BLaER1 treated with 17β-estradiol and CSF1 and Interleukin-3, amounts not matched to agents 10 nM and 100 nM (cell line): Measurements from ENCODE around the gene TF.
"Not testable (repeated sequence)": the region's sequence is repeated elsewhere in the genome, so short reads cannot be mapped to it uniquely, and the experiment has no call there.

Source experiments
- H3K27ac ChIP-seq, 11 experiments: shearing (Covaris generic); formaldehyde crosslinking; 2 replicates each; pipeline ENCODE4 v1.8.1; 2022
- H3K27me3 ChIP-seq, 11 experiments: shearing (Covaris generic); formaldehyde crosslinking; 2 replicates each; pipeline ENCODE4 v1.8.1; 2022
- H3K36me3 ChIP-seq, 11 experiments: shearing (Covaris generic); formaldehyde crosslinking; 2 replicates each; pipeline ENCODE4 v1.8.1; 2022
- H3K4me1 ChIP-seq, 10 experiments: shearing (Covaris generic); formaldehyde crosslinking; 2 replicates each; pipeline ENCODE4 v1.8.1; 2022
- H3K4me2 ChIP-seq, 11 experiments: shearing (Covaris generic); formaldehyde crosslinking; 2 replicates each; pipeline ENCODE4 v1.8.1; 2022
- H3K4me3 ChIP-seq, 10 experiments: shearing (Covaris generic); formaldehyde crosslinking; 2 replicates each; pipeline ENCODE4 v1.8.1; 2022
- H3K9ac ChIP-seq, 11 experiments: shearing (Covaris generic); formaldehyde crosslinking; 2 replicates each; pipeline ENCODE4 v1.8.1; 2022
- H3K9me3 ChIP-seq, 11 experiments: shearing (Covaris generic); formaldehyde crosslinking; replicated peaks in 1 of 11; 2 replicates each; pipeline ENCODE4 v1.8.1; 2022
- H4K20me1 ChIP-seq, 11 experiments: shearing (Covaris generic); formaldehyde crosslinking; 2 replicates each; pipeline ENCODE4 v1.8.1; 2022
- Cebpa-rat ChIP-seq, 11 experiments: shearing (Covaris generic); IDR thresholded peaks; 2 replicates each; pipeline ENCODE4 v1.8.1; 2022

TF gene

DNA sequence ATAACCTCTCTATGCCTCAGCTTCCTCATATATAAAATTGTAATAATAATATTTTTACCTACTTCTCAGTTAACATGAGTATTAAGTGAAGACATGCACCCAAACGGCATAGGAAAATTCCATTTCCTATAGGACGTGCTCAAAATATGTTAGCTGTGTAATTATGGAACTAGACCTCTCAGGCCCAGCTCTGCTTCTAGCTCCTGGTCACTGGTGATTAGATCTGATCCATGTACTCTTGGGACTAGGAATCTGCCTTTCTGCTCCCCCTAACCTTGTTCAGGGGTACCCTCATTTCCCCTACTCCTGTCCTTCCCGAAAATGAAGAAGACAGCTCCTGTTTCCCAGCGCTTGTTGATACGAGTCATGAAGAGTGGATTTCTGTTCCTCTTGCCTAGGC, 29.6 kb downstream of the TF start:
- no peaks in the 10 kb centered on the region for H3K27me3 ChIP-seq
- H3K9me3 ChIP-seq, result no peaks in the 10 kb centered on the region
- H3K36me3 ChIP-seq, result no peaks in the 10 kb centered on the region; a peak in 1 of 22 replicates
- no peak overlapping the region for H3K9ac ChIP-seq
- H3K4me2 ChIP-seq, result no peak overlapping the region
- no peaks in the 10 kb centered on the region for H4K20me1 ChIP-seq
- H3K4me1 ChIP-seq, result no peaks in the 10 kb centered on the region
- no peak overlapping the region for H3K4me3 ChIP-seq
- no peak overlapping the region for H3K27ac ChIP-seq
- TF ChIP-seq Cebpa-rat (IDR thresholded peaks at IDR 0.05), result no peak

DNA sequence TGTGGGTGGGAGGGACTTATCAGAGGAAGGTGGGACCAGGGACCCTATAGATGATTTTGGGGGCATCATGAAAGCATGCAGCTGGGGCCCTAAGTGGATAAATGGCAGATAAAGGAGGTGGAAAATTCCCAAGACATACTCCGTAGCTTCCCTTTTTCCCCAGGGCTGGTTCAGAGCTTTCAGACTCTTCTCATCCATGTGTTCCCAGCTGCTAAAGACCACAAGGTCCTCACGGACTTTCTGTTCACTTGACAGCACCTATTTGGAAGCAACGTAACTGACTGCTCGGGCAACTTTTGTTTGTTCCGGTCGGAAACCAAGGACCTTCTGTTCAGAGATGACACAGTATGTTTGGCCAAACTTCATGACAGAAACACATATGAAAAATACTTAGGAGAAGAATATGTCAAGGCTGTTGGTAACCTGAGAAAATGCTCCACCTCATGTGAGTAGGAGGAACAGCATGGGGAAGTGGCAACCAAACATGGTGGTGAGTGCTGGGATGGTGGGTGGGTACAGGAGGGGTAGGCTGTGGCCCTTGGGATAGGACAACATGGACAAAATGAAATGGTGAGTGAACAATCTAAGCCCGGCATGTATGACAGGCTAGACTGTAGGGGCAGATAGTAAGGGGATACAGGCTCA, 30.7 kb downstream of the TF start:
- H3K27me3 ChIP-seq, result no peaks in the 10 kb centered on the region
- H3K27ac ChIP-seq, result no peak overlapping the region
- no peaks in the 10 kb centered on the region; a peak in 1 of 22 replicates for H3K36me3 ChIP-seq
- H3K4me3 ChIP-seq, result no peak overlapping the region
- H3K4me2 ChIP-seq, result no peak overlapping the region
- no peak for TF ChIP-seq Cebpa-rat (IDR thresholded peaks at IDR 0.05)
- no peak overlapping the region for H3K9ac ChIP-seq
- H4K20me1 ChIP-seq, result no peaks in the 10 kb centered on the region
- H3K4me1 ChIP-seq, result no peaks in the 10 kb centered on the region
- H3K9me3 ChIP-seq, result no peaks in the 10 kb centered on the region

DNA sequence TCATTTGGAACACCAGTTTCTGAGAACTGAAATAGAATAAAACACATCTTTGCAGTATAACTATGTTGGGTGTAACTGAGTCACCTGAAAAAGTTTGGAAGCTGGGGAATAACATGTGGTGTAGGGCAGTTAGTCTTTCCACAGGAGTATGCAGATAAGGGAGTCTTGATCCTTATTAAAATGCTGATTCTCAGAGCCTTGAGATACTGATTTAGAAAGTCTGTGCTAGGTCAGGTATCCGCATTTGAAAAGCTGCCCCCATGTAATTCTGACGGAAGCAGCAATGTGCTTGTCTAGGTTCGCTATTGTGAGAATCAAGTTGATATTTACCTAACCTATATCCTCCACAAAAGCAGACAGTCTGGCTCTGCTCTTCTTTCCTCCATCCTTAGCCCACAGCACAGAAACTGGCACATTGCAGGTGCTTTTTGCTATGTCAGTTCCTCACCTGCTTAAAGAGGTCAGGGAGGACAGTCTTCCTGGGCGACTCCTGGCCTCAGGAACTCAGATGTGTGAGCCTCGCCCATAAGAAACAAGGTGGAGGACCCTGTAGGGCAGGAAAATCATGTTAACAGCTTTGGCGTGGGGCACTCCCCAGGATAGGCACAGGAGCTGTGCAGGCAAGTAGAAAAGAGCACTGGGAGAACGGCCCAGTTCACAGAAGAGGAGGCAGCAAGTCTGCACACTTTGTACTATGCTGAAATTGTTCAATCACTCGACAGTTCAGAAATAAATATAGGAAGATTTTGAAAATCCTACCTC, 31.8 kb downstream of the TF start:
- H3K4me1 ChIP-seq, result no peaks in the 10 kb centered on the region
- H3K36me3 ChIP-seq, result no peaks in the 10 kb centered on the region; a peak in 1 of 22 replicates
- H3K9ac ChIP-seq, result no peak overlapping the region
- no peaks in the 10 kb centered on the region for H4K20me1 ChIP-seq
- no peaks in the 10 kb centered on the region; a peak in 2 of 22 replicates for H3K9me3 ChIP-seq
- no peak overlapping the region for H3K4me3 ChIP-seq
- H3K4me2 ChIP-seq, result no peak overlapping the region
- TF ChIP-seq Cebpa-rat (IDR thresholded peaks at IDR 0.05), result no peak
- H3K27me3 ChIP-seq, result no peaks in the 10 kb centered on the region
- H3K27ac ChIP-seq, result no peak overlapping the region

DNA sequence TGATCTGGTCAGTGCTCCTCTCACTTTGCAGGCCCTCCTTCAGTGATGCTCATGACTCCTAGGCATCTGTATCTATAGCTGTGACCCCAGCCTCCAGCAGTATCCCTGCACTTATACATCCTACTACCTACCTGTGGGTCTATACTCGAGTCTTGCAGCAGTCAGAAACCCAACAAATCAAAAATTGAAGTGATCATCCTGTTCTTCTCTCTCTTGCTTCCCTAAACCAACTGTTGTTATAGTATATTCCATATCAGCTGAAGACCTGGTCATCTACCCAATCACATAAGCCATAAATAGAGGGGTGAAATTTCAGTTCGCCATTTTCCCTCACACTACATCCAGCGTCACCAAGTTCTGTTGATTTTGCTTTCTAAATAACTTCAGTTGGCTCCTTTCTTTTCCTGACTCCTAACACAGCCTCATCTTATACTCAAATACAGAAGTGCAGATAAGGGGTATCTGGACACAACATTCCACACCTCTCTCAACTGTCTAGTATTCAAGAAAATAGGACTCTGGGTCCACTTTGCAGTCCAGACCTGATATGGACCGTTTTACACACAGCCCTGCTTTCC, 33.5 kb downstream of the TF start:
- Histone ChIP-seq H3K27ac (no peak overlapping the region), H3K4me2 (no peak overlapping the region)

DNA sequence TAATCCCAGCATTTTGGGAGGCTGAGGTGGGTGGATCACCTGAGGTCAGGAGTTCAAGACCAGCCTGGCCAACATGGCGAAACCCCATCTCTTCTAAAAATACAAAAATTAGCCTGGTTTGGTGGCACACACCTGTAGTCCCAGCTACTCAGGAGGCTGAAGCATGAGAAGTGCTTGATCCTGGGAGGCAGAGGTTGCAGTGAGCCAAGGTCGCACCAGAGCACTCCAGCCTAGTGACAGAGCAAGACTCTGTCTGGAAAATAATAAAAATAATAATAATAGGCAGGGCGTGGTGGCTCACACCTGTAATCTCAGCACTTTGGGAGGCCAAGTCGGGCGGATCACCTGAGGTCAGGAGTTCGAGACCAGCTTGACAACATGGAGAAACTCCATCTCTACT, 34.6 kb downstream of the TF start:
- not testable (repeated sequence) for H3K4me2 ChIP-seq, H3K27ac ChIP-seq, H3K4me1 ChIP-seq, H3K36me3 ChIP-seq, H3K4me3 ChIP-seq, H3K27me3 ChIP-seq, H3K9ac ChIP-seq, H4K20me1 ChIP-seq
- peaks cover 7 to 14% (median 13%) of the 10 kb centered on the region in 11 experiments; a peak in 21 of 22 replicates for H3K9me3 ChIP-seq

More for the DNA sequence above, 33.5 kb downstream of the TF start:
- Histone ChIP-seq H3K27me3 (no peaks in the 10 kb centered on the region), H3K9me3 (peaks cover 7 to 13% (median 13%) of the 10 kb centered on the region in 11 experiments; a peak in 21 of 22 replicates), H3K4me3 (no peak overlapping the region), H3K36me3 (no peaks in the 10 kb centered on the region; a peak in 1 of 22 replicates), H3K4me1 (no peaks in the 10 kb centered on the region), H4K20me1 (no peaks in the 10 kb centered on the region), H3K9ac (no peak overlapping the region)
- no peak for TF ChIP-seq Cebpa-rat (IDR thresholded peaks at IDR 0.05)

DNA sequence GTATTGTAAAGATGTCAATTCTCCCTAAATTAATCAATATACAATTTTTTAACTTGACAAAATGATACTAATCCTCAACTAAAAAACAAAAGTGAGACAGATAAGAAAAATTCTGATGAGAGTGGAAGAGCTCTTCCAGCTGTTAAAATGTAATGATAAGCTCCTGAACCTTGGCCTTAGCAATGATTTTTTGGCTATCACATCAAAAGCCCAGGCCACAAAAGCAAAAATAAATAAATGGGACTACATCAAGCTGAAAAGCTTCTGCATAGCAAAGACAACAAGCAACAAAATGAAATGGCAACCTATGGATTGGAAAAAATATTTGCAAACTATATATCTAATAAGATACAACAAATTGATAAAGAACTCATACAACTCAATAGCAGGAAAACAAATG, 35.4 kb downstream of the TF start:
- Histone ChIP-seq H3K27ac (no peak overlapping the region), H3K36me3 (no peaks in the 10 kb centered on the region), H3K4me2 (no peak overlapping the region), H4K20me1 (no peaks in the 10 kb centered on the region), H3K9me3 (peaks cover 7 to 14% (median 13%) of the 10 kb centered on the region in 11 experiments; a peak in 21 of 22 replicates), H3K4me1 (no peaks in the 10 kb centered on the region), H3K27me3 (no peaks in the 10 kb centered on the region), H3K9ac (no peak overlapping the region), H3K4me3 (no peak overlapping the region)
- no peak for TF ChIP-seq Cebpa-rat (IDR thresholded peaks at IDR 0.05)

DNA sequence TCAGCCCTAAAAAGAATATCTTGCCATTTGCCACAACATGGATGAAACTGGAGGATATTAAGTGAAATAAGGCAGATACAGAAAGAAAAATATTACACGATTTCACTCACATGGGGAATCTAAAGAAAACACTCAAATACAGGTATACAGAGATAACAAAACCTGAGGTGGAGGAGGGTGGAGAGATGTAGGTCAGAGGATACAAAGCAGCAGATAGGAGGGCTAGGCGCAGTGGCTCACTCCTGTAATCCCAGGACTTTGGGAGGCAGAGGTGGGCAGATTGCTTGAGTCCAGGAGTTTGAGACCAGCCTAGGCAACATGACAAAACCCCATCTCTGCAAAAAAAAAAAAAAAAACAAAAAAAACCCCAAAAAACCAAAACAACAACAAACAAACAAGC, 36.3 kb downstream of the TF start:
- H4K20me1 ChIP-seq, result no peaks in the 10 kb centered on the region
- H3K27me3 ChIP-seq, result no peaks in the 10 kb centered on the region
- H3K4me2 ChIP-seq, result no peak overlapping the region
- H3K27ac ChIP-seq, result no peak overlapping the region
- H3K9ac ChIP-seq, result no peak overlapping the region
- H3K9me3 ChIP-seq, result peaks cover 7 to 14% (median 13%) of the 10 kb centered on the region in 11 experiments; a peak in 21 of 22 replicates
- no peak for TF ChIP-seq Cebpa-rat (IDR thresholded peaks at IDR 0.05)
- H3K36me3 ChIP-seq, result no peaks in the 10 kb centered on the region
- H3K4me1 ChIP-seq, result no peaks in the 10 kb centered on the region
- H3K4me3 ChIP-seq, result no peak overlapping the region

DNA sequence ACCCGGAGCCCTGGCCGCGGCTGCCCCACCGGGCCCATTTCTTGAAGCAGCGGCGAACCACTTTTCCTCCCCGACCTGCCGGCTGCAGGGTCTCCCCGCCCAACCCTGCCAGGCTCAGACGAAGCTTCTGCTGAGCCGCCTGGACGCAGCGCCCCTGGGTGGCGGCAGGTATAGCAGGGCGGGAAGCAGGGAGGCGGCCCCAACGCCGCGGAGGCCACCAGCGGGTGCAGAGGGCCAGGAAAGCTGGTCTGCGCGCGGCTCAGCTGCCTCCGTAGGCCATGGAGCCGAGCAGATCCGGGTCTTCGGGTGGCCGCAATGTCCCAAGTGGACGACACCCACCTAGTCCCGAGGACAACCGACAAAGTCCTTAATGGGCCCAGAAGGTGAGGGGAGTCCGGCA, 37.6 kb downstream of the TF start:
- no peak overlapping the region for H3K4me3 ChIP-seq
- H3K4me2 ChIP-seq, result no peak overlapping the region
- H3K4me1 ChIP-seq, result no peaks in the 10 kb centered on the region
- H3K27ac ChIP-seq, result no peak overlapping the region
- H3K36me3 ChIP-seq, result no peaks in the 10 kb centered on the region
- H3K9me3 ChIP-seq, result peaks cover 10 to 25% (median 17%) of the 10 kb centered on the region in 11 experiments; a peak in 21 of 22 replicates
- TF ChIP-seq Cebpa-rat (IDR thresholded peaks at IDR 0.05), result no peak
- no peaks in the 10 kb centered on the region for H3K27me3 ChIP-seq
- no peaks in the 10 kb centered on the region for H4K20me1 ChIP-seq
- no peak overlapping the region for H3K9ac ChIP-seq

DNA sequence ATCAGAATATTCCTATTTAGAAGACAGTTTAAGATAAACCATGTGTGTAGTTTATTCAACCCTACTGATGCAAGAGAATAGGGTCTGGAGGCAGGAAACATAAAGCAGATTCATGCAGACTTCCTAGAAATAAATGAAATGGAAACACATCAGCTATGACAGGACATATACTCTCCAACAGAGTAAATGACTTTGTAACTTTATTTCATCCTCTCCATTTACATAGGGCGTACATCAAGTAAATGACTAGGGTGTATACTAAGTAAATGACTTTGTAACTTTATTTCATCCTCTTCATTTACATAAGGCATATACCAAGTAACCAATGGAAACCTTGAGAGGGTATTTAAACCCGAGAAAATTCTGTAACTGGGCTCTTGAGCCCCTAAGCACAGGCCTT, 41.8 kb downstream of the TF start:
- TF ChIP-seq Cebpa-rat (IDR thresholded peaks at IDR 0.05), result no peak
- no peak overlapping the region for H3K9ac ChIP-seq

More for the DNA sequence above, 41.8 kb downstream of the TF start:
- Histone ChIP-seq H3K4me3 (no peak overlapping the region), H3K4me1 (no peaks in the 10 kb centered on the region), H3K9me3 (peaks cover 45 to 67% (median 56%) of the 10 kb centered on the region in 11 experiments), H3K27ac (no peak overlapping the region), H3K4me2 (no peak overlapping the region), H3K27me3 (no peaks in the 10 kb centered on the region), H3K36me3 (peaks cover 0 to 5% (median 0%) of the 10 kb centered on the region in 11 experiments; a peak in 3 of 22 replicates), H4K20me1 (no peaks in the 10 kb centered on the region)
